Measurements from ENCODE around the gene SLC30A2. TPM values are rescaled to one million over a fixed set of nuclear protein-coding genes. Genes with fewer than 3 reads are reported as not detected.
A peak's percentile ranks its signal among the peaks of the same experiment; 100 is the strongest.

Gene SLC30A2
- total and polyA plus RNA-seq, 9 of the 15 experiments (the other 6 are each of a cell fraction or from before 2014, with no cell fraction given), result 0.01 to 0.18 (median 0.06) TPM; not detected in 3

DNA sequence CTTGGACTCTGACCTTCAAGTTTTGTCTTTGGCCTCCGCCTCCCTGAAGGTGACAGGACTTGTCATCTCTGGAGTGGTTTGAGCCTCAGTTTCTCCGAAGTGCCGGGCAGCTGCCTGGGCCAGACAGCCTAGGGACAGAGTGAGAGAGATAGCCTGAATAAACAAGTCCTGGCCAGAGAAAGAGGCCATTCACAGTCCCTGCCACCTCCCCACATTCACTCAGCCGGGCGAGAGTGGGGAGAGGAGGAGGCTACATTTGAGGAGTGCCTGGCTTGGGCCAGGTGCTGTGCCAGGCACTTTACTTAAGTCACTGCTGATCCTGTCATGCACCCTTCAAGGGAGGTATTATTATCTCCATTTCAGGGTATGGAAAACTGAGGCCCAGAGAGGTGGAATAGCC, 20.9 kb downstream of the SLC30A2 start:
- H3K9ac ChIP-seq (ENCODE audit: insufficient read depth in 1 of 2, low read depth in 2 of 2, low read length in 2 of 2), result peak overlapping the region in 1 of 2 experiments; percentile 5; a peak in 1 of 4 replicates
- H3K4me3 ChIP-seq, result no peak overlapping the region
- no peak for FAIRE-seq
- no TSS peak for BruUV-seq (replicated peaks)
- H3K27me3 ChIP-seq (ENCODE audit: control insufficient read depth in 2 of 2, insufficient read depth in 2 of 2, low read length in 2 of 2), result no peaks in the 10 kb centered on the region
- no peaks in the 10 kb centered on the region for H4K20me1 ChIP-seq (replicated peaks; ENCODE audit: control insufficient read depth, insufficient read depth, low read length)
- in situ Hi-C loops (cut with MboI) (no loop called here), intact Hi-C loops (cut with micrococcal nuclease) (no loop called here)
- ChIA-PET POLR2A (interaction anchor here (0.7 to 1.3 kb wide), 4 partner anchors 7 to 128 kb away, joined by 3 to 6 read pairs (median 4); no protein-coding TSS in a partner anchor), CTCF (ENCODE audit: low intra/inter-chr PET ratio) (no interaction called here)
- ATAC-seq, result no peak
- H3K4me1 ChIP-seq (replicated peaks in 1 of 2; ENCODE audit: control insufficient read depth in 2 of 2, insufficient read depth in 2 of 2, low read length in 2 of 2), result peaks cover 15 to 42% of the 10 kb centered on the region in 2 experiments; a peak in 4 of 5 replicates
- no peaks in the 10 kb centered on the region for H3K9me3 ChIP-seq (replicated peaks; ENCODE audit: control insufficient read depth, insufficient read depth, low read depth, low read length)
- no peak for DNase-seq (ENCODE audit: extremely low read depth in 1 of 4, low spot score in 3 of 4)
- H3K27ac ChIP-seq (ENCODE audit: extremely low read depth, low read depth, low read length), result no peak overlapping the region
- H3K79me2 ChIP-seq (ENCODE audit: control insufficient read depth, insufficient read depth, low read length), result no peaks in the 10 kb centered on the region
- no peak overlapping the region for H3K4me2 ChIP-seq (ENCODE audit: insufficient read depth, low read length)
- H3K9me1 ChIP-seq (ENCODE audit: control insufficient read depth, insufficient read depth, low read length), result no peaks in the 10 kb centered on the region
- TF ChIP-seq MBD1 (CRISPR knock-in tag; IDR thresholded peaks at IDR 0.05) (no peak), SNRNP70 (optimal IDR thresholded peaks at IDR 0.05; ENCODE audit: low read depth, low read length) (no peak), PCBP1 (IDR thresholded peaks at IDR 0.05; ENCODE audit: low read depth, low read length, poor library complexity, severe bottlenecking) (no peak)
- TF ChIP-seq, protein P1, sequence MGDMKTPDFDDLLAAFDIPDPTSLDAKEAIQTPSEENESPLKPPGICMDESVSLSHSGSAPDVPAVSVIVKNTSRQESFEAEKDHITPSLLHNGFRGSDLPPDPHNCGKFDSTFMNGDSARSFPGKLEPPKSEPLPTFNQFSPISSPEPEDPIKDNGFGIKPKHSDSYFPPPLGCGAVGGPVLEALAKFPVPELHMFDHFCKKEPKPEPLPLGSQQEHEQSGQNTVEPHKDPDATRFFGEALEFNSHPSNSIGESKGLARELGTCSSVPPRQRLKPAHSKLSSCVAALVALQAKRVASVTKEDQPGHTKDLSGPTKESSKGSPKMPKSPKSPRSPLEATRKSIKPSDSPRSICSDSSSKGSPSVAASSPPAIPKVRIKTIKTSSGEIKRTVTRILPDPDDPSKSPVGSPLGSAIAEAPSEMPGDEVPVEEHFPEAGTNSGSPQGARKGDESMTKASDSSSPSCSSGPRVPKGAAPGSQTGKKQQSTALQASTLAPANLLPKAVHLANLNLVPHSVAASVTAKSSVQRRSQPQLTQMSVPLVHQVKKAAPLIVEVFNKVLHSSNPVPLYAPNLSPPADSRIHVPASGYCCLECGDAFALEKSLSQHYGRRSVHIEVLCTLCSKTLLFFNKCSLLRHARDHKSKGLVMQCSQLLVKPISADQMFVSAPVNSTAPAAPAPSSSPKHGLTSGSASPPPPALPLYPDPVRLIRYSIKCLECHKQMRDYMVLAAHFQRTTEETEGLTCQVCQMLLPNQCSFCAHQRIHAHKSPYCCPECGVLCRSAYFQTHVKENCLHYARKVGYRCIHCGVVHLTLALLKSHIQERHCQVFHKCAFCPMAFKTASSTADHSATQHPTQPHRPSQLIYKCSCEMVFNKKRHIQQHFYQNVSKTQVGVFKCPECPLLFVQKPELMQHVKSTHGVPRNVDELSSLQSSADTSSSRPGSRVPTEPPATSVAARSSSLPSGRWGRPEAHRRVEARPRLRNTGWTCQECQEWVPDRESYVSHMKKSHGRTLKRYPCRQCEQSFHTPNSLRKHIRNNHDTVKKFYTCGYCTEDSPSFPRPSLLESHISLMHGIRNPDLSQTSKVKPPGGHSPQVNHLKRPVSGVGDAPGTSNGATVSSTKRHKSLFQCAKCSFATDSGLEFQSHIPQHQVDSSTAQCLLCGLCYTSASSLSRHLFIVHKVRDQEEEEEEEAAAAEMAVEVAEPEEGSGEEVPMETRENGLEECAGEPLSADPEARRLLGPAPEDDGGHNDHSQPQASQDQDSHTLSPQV (IDR thresholded peaks at IDR 0.05), result no peak
- no peaks in the 10 kb centered on the region for H3K36me3 ChIP-seq (ENCODE audit: control insufficient read depth, insufficient read depth, low read length)
- no peak overlapping the region for H2AFZ ChIP-seq (ENCODE audit: low read depth, low read length)
- WGBS (ENCODE audit: insufficient coverage, low coverage, missing lambda C conversion rate), result 56% methylated on average over 5 of the region's 5 CpGs
